Activated T-helper 2 cell treated with anti-CD3 and anti-CD28 coated beads, Interferon-gamma antibody, Interleukin-2, Interleukin-4, amounts not matched to agents 10 μg/mL and 5 μg/mL and 100 μg/mL, durations not matched to agents 14 hours and 24 hours and 36 hours (primary cell): ENCODE results near the gene HLCS. TPM values are rescaled to one million over a fixed set of nuclear protein-coding genes. Genes with fewer than 3 reads are reported as not detected.
A peak's percentile ranks its signal among the peaks of the same experiment; 100 is the strongest.

Source experiments
- DNase-seq: peaks from one replicate; pipeline ENCODE4 v3.0.0; 2021; ENCODE audit warnings: low spot score
- H3K27ac Mint-ChIP-seq: one replicate; pipeline ENCODE4 v1.8.0; 2021; ENCODE audit warnings: mixed read lengths
- H3K27me3 Mint-ChIP-seq: one replicate; pipeline ENCODE4 v1.8.0; 2021; ENCODE audit warnings: low read depth, mixed read lengths
- H3K36me3 Mint-ChIP-seq: one replicate; pipeline ENCODE4 v1.8.0; 2021; ENCODE audit warnings: low read depth, mixed read lengths
- H3K4me1 Mint-ChIP-seq: one replicate; pipeline ENCODE4 v1.8.0; 2021; ENCODE audit warnings: low read depth, mixed read lengths
- H3K4me3 Mint-ChIP-seq: one replicate; pipeline ENCODE4 v1.8.0; 2021; ENCODE audit warnings: low read depth, mild to moderate bottlenecking, moderate library complexity, mixed read lengths
- H3K9me3 Mint-ChIP-seq: one replicate; pipeline ENCODE4 v1.8.0; 2021; ENCODE audit warnings: mixed read lengths
- intact Hi-C: fragments of 100-400 bp; cut with micrococcal nuclease; formaldehyde crosslinking; loops from one replicate; pipeline ENCODE4 v1.15.1; 2023
- total RNA-seq: library from RNA; stranded (reverse); gene quantifications from 2 replicates; pipeline ENCODE4 v1.2.3, GENCODE V29; 2022

The HLCS gene
- total RNA-seq, 1 donor from 2014 or later = 17.2 TPM

DNA sequence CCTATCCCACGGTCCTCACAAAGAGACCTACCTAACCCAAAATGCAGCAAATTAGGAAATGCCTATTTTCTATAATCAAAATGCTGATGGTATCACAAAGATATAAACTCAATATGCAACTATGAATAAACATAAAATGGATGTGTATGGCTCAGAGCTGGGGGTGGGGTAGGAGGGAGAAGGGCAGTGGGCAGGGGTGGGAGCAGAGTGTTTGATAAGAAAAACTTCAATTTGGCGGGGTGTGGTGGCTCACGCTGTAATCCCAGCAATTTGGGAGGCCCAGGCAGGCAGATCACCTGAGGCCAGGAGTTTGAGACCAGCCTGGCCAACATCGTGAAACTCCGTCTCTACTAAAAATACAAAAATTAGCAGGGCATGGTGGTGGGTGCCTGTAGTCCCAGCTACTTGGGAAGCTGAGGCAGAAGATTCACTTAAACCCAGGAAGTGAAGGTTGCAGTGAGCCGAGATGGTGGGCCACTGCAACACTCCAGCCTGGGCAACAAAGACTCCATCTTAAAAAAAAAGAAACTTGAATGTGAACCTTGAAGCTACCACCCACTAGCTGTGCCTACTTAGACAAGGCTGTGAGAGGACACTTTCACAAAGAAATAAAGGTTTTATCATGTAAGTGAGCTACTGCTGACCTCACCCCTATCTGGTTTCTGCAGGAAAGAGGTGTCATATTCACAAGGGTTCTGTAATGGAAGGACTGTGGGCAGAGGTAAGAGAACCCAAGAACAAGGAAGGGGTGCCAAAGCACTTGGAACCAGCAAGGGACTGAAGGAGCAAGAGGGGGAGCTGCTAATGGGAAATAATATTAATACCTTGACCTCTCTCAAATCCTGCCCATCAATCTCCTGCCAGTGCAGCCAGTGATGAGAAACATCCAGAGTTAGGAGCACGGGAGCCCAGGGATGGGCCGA is 53.0 kb downstream of the HLCS start:
- H3K4me3 Mint-ChIP-seq = no peak overlapping the region
- no peaks in the 10 kb centered on the region for H3K9me3 Mint-ChIP-seq
- intact Hi-C loops = no loop called here
- no peak overlapping the region for H3K27ac Mint-ChIP-seq
- H3K27me3 Mint-ChIP-seq = no peaks in the 10 kb centered on the region
- H3K4me1 Mint-ChIP-seq = peaks cover 14% of the 10 kb centered on the region
- no peaks in the 10 kb centered on the region for H3K36me3 Mint-ChIP-seq
- DNase-seq = no peak

DNA sequence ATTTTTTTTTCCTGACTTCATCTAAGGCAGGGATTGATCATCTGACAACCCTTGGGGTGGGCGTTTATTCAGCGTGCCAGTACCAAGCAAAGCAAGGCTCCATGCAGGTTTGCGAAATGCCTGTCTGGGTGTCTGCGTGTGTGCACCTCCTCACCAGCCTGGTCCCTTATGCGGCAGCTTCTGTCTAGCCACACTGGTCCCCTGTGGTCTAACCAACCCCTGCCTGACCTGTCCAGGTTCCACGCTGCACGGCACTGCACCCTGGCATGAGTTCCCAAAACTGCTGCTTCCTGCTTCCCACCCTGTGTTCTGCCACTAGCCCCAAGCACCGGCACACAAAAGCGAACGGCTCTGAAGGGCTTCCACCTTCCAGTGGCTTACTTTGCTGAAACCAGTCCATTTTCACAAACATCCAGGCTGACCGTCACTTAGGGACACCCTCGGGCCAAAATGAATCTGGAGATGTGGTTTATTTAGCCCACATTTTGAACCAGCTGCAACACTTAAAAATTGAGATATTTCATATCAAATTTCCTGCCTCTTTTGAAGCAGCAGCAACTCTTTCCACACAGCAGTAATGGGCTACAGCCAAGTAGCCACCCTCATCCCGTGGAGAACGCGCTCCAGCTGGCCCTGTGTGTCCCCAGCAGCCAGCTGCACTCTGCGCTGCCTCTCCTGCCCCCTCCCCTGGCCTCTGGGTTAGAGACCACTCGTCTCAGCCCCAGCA is 55.7 kb downstream of the HLCS start:
- no peak for DNase-seq
- no peaks in the 10 kb centered on the region for H3K27me3 Mint-ChIP-seq
- H3K36me3 Mint-ChIP-seq = no peaks in the 10 kb centered on the region
- H3K4me3 Mint-ChIP-seq = no peak overlapping the region
- no peaks in the 10 kb centered on the region for H3K9me3 Mint-ChIP-seq
- peaks cover 7% of the 10 kb centered on the region for H3K4me1 Mint-ChIP-seq
- no peak overlapping the region for H3K27ac Mint-ChIP-seq
- intact Hi-C loops = no loop called here

DNA sequence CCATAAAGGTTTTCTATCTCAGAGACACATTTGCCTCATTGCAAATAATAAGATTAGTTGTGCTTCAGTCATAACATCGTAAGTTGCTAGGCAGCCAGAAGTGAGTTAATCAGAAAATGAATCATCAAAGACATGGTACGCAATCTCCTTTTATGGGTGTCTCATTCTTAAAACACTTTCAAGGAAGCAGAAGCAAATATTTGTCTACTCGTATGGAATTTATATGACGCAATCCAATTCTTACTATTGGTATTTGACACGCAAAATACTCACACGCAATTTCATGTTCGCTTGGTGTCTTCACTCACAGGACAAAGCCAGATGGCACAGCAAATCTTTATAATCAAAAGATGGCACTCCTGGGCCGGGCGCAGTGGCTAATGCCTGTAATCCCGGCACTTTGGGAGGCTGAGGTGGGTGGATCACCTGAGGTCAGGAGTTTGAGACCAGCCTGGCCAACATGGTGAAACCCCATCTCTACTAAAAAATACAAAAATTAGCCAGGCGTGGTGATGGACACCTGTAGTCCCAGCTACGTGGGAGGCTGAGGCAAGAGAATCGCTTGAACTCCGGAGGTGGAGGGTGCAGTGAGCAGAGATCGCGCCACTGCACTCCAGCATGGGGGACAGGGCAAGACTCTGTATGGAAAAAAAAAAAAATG is 56.4 kb downstream of the HLCS start:
- Mint-ChIP-seq H3K4me3 (no peak overlapping the region), H3K9me3 (no peaks in the 10 kb centered on the region), H3K36me3 (no peaks in the 10 kb centered on the region), H3K4me1 (peaks cover 7% of the 10 kb centered on the region), H3K27ac (peak overlapping the region; percentile 62), H3K27me3 (no peaks in the 10 kb centered on the region)
- intact Hi-C loops = no loop called here
- no peak for DNase-seq

DNA sequence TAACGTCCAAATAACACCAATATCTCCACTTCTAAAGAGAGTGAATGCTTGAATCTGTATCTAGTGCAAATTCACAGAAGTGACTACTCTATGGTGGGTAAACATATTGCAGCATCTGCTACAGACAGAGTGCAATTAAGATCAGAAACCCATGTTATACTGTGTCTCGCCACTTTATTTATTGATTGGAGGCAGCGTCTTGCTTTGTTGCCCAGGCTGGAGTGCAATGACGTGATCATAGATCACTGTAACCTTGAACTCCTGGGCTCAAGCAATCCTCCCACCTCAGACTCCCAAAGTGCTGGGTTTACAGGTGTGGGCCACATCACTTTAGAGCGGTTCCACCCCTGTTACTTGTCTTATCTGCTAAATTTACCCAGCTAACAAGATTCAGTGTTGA is 57.0 kb downstream of the HLCS start:
- peak overlapping the region; percentile 62 for H3K27ac Mint-ChIP-seq

DNA sequence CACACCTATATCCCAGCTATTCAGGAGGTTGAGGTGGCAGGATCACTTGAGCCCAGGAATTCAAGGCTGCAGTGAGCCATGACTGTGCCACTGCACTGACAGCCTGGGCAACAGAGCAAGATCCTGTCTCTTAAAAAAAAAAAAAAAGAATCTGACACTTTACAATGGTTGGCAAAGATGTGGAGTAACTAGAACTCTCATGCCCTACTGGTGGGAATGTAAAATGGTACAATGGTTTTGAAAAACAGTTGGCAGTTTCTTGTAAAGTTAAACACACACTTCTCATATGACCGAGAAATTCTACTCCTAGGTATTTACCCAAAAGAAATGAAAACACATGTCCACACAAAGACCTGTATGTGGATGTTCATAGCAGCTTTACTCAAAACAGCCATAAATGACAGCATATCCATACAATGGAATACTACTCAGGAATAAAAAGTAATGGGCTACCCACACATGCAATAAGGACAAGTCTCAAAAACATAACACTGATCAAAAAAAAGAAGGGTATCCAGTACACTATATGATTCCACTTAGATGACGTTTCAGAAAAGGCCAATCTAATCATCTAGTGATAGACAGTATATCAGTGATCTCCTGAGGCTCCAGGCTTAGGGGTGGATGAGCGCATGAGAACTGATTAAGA is 58.1 kb downstream of the HLCS start:
- H3K9me3 Mint-ChIP-seq = no peaks in the 10 kb centered on the region
- no peaks in the 10 kb centered on the region for H3K36me3 Mint-ChIP-seq
- intact Hi-C loops = no loop called here
- H3K27me3 Mint-ChIP-seq = no peaks in the 10 kb centered on the region
- peaks cover 7% of the 10 kb centered on the region for H3K4me1 Mint-ChIP-seq
- no peak overlapping the region for H3K27ac Mint-ChIP-seq
- H3K4me3 Mint-ChIP-seq = no peak overlapping the region
- no peak for DNase-seq

More for the DNA sequence above, 57.0 kb downstream of the HLCS start:
- H3K36me3 Mint-ChIP-seq = no peaks in the 10 kb centered on the region
- H3K27me3 Mint-ChIP-seq = no peaks in the 10 kb centered on the region
- H3K4me1 Mint-ChIP-seq = peaks cover 7% of the 10 kb centered on the region
- H3K4me3 Mint-ChIP-seq = no peak overlapping the region
- intact Hi-C loops = no loop called here
- H3K9me3 Mint-ChIP-seq = no peaks in the 10 kb centered on the region
- no peak for DNase-seq

DNA sequence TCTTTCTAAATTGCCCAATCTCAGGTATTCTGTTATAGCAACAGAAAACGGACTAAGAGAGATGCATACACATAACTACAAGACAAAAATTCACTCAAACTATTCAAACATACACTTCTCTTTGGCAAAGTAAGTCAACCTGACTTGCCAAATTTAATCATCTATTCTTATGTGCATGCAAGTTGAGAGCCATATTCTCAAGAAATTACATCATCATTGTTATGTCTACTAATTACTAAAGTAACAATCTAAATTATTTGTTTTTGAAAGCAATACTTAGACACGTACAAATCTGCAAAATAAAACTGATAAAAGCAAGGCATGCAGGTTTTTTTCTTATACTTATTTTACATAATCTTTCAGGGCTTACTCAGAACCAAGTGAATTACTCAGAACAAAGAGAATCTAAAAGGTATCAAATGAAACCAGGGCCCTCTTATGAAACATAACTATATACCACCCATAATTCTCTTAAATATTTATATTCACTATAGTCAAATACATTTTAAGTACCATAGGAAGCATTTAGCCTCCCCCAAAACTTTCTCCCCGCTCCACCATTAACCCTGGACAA is 62.3 kb downstream of the HLCS start:
- H3K4me3 Mint-ChIP-seq = no peak overlapping the region
- DNase-seq = no peak
- intact Hi-C loops = no loop called here
- H3K27ac Mint-ChIP-seq = no peak overlapping the region
- no peaks in the 10 kb centered on the region for H3K9me3 Mint-ChIP-seq
- no peaks in the 10 kb centered on the region for H3K36me3 Mint-ChIP-seq
- H3K4me1 Mint-ChIP-seq = peaks cover 9% of the 10 kb centered on the region
- H3K27me3 Mint-ChIP-seq = no peaks in the 10 kb centered on the region

DNA sequence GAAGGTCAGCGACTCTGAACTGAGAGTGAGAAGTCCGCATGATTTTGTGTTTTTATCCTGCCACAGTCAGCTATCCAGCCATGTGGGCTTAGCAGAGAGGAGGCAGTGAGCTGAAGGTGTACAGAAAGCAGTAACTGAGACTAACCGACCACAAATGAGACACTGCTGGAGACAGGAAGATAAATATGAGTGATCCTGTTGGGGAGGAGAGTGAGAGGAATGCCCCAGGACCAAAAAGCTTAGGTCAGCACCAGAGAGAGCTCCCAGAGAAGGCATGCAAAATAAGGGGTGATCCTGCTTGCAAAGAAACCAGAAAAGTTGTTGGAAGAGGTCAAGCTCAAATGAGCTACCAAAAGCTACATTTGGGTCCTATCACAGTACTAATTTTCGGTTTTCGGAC is 63.7 kb downstream of the HLCS start:
- DNase-seq = no peak
- intact Hi-C loops = no loop called here
- Mint-ChIP-seq H3K9me3 (no peaks in the 10 kb centered on the region), H3K4me3 (no peak overlapping the region), H3K4me1 (peaks cover 9% of the 10 kb centered on the region), H3K36me3 (no peaks in the 10 kb centered on the region), H3K27me3 (no peaks in the 10 kb centered on the region), H3K27ac (no peak overlapping the region)

DNA sequence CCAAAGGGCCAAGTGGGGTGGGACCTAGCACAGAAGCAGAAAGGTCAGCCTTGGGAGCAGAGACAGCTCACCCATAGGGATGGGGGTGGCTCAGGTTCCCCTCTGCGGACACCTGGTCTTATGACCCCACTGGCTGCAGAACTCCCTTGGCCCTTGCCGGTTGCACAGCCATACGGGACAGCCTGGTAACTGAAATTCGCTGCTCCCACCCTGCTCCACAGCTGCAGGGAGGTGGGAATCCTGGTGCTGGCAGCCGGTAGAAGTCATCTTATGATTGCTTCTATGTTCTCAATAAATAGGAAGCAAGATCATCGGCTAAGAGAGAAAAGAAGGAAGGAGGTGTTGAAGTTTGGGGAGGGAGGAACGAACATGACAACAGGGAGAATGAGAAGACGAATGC is 64.1 kb downstream of the HLCS start:
- DNase-seq = no peak
- Mint-ChIP-seq H3K4me3 (no peak overlapping the region), H3K27me3 (no peaks in the 10 kb centered on the region), H3K9me3 (no peaks in the 10 kb centered on the region), H3K36me3 (no peaks in the 10 kb centered on the region), H3K27ac (no peak overlapping the region), H3K4me1 (peaks cover 9% of the 10 kb centered on the region)
- intact Hi-C loops = no loop called here

DNA sequence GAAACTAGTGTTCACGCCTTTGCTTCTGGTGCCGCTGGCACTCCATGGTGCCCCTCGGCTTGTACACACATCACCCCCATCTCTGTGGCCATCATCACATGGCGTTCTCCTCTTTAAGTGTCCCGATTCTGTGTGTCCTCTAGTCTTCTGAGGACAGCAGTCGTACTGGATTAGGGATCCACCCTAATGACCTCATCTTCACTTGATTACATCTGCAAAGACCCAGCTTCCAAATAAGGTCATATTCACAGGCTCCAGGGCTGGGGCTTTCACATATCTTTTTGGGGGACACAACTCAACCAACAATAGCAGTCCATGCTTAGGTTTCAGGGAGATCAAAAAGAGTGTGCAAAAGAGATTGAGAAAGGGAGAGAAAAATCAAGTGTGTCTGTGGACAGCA is 64.9 kb downstream of the HLCS start:
- Mint-ChIP-seq H3K4me3 (no peak overlapping the region), H3K27ac (no peak overlapping the region), H3K36me3 (no peaks in the 10 kb centered on the region), H3K4me1 (peaks cover 9% of the 10 kb centered on the region), H3K9me3 (no peaks in the 10 kb centered on the region), H3K27me3 (no peaks in the 10 kb centered on the region)
- intact Hi-C loops = no loop called here
- DNase-seq = no peak

DNA sequence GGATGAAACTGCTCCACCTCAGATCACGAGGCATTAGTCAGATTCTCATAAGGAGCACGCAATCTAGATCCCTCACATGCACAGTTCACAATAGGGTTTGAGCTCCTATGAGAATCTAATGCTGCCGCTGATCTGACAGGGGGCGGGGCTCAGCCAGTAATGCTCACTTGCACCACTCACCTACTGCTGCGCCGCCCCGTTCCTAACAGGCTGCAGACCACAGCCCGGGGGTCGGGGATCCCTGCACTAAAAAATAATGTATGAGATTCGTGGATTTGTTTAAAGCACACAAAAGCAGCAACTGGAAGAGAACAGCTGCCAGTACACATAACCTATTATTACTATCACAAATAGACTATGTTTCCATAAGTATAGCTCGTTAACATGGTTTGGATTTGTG is 72.9 kb downstream of the HLCS start:
- H3K4me1 Mint-ChIP-seq = peaks cover 2% of the 10 kb centered on the region
- H3K36me3 Mint-ChIP-seq = no peaks in the 10 kb centered on the region
- no peak overlapping the region for H3K4me3 Mint-ChIP-seq
- intact Hi-C loops = no loop called here
- H3K27me3 Mint-ChIP-seq = no peaks in the 10 kb centered on the region
- no peak overlapping the region for H3K27ac Mint-ChIP-seq
- H3K9me3 Mint-ChIP-seq = no peaks in the 10 kb centered on the region
- DNase-seq = no peak

DNA sequence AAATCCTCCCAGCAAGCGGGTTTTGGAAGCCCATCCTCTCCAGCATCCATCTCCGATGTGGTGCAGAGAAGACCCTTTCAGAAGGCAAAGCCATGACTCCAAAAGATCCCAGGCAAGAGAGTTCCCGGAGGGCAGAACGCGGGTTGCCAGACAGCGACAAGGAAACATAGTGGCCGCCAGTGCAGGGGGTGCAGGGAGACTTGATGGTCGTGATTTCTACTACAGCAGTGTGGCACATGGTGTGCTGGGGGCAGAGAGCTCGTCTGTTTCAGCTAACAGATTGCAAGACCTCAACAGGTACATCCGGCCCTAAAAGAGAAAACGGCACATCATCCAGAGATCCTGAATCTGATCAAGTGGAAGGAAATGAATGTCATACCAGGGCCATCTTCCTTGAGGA is 74.3 kb downstream of the HLCS start:
- Mint-ChIP-seq H3K36me3 (no peaks in the 10 kb centered on the region), H3K27ac (no peak overlapping the region), H3K27me3 (no peaks in the 10 kb centered on the region), H3K4me1 (peaks cover 2% of the 10 kb centered on the region), H3K9me3 (no peaks in the 10 kb centered on the region), H3K4me3 (no peak overlapping the region)
- no peak for DNase-seq
- intact Hi-C loops = no loop called here

DNA sequence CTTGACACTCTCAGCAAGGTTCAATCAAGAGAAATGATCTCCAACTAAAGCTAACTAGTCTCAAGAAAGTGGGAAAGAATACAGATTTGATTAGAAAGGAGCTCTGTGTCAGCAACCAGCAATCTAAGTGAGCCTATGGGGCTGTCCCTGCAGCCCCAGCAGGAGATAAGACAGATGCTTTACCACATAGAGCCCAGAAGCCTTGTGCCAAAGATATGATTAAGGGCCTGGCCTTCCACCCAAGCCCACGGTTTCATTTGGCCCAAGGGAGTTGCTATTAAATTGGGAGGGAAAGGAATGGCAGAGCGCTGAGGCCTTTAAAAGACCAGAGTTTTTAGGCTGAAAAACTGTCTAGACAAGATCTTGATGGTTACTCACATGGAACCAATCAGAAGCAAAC is 74.8 kb downstream of the HLCS start:
- Mint-ChIP-seq H3K4me3 (no peak overlapping the region), H3K27me3 (no peaks in the 10 kb centered on the region), H3K27ac (no peak overlapping the region), H3K9me3 (no peaks in the 10 kb centered on the region), H3K36me3 (no peaks in the 10 kb centered on the region), H3K4me1 (peaks cover 2% of the 10 kb centered on the region)
- intact Hi-C loops = no loop called here
- DNase-seq = no peak
